ENCODE results near the gene RPS17.
A peak's percentile ranks its signal among the peaks of the same experiment; 100 is the strongest.

The RPS17 gene

GRCh38 chr15:82571722-82572222, 31.5 kb upstream of the RPS17 start:
- peak; percentile 77 for DNase-seq (ENCODE audit: low read depth)
- no peak for TF ChIP-seq CTCF (conservative IDR thresholded peaks at IDR 0.05; ENCODE audit: low read length)
- H3K4me3 ChIP-seq (ENCODE audit: low read length), result peak overlapping the region; percentile 65

GRCh38 chr15:82570721-82571508, 30.7 kb upstream of the RPS17 start:
- H3K4me3 ChIP-seq (ENCODE audit: low read length), result peak overlapping the region; percentile 65
- TF ChIP-seq CTCF (conservative IDR thresholded peaks at IDR 0.05; ENCODE audit: low read length), result no peak
- DNase-seq (ENCODE audit: low read depth), result peak; percentile 30

GRCh38 chr15:82569834-82570233, 29.6 kb upstream of the RPS17 start:
- no peak for TF ChIP-seq CTCF (conservative IDR thresholded peaks at IDR 0.05; ENCODE audit: low read length)
- no peak for DNase-seq (ENCODE audit: low read depth)
- no peak overlapping the region for H3K4me3 ChIP-seq (ENCODE audit: low read length)

- TF ChIP-seq CTCF (conservative IDR thresholded peaks at IDR 0.05; ENCODE audit: low read length), result no peak
- no peak overlapping the region for H3K4me3 ChIP-seq (ENCODE audit: low read length)
- no peak for DNase-seq (ENCODE audit: low read depth)
These were observed 28.7 kb upstream of the RPS17 start for GRCh38 chr15:82568986-82569385.

- H3K4me3 ChIP-seq (ENCODE audit: low read length), result no peak overlapping the region
- no peak for TF ChIP-seq CTCF (conservative IDR thresholded peaks at IDR 0.05; ENCODE audit: low read length)
- DNase-seq (ENCODE audit: low read depth), result no peak
These were observed 27.4 kb upstream of the RPS17 start for GRCh38 chr15:82567661-82568060.

GRCh38 chr15:82566690-82567089, 26.4 kb upstream of the RPS17 start:
- TF ChIP-seq CTCF (conservative IDR thresholded peaks at IDR 0.05; ENCODE audit: low read length), result no peak
- no peak overlapping the region for H3K4me3 ChIP-seq (ENCODE audit: low read length)
- peak; percentile 21 for DNase-seq (ENCODE audit: low read depth)

- no peak for TF ChIP-seq CTCF (conservative IDR thresholded peaks at IDR 0.05; ENCODE audit: low read length)
- H3K4me3 ChIP-seq (ENCODE audit: low read length), result no peak overlapping the region
- no peak for DNase-seq (ENCODE audit: low read depth)
These were observed 18.2 kb upstream of the RPS17 start for GRCh38 chr15:82558502-82558901.

Data from AG10803 (cell line).